ENCODE data around the gene XPNPEP1.

The XPNPEP1 gene

GRCh38 chr10:109947111-109947920 is 24.0 kb upstream of the XPNPEP1 start:
- no peak for DNase-seq

- DNase-seq, result no peak
Observed at GRCh38 chr10:109946680-109947079, 23.4 kb upstream of the XPNPEP1 start.

DNA sequence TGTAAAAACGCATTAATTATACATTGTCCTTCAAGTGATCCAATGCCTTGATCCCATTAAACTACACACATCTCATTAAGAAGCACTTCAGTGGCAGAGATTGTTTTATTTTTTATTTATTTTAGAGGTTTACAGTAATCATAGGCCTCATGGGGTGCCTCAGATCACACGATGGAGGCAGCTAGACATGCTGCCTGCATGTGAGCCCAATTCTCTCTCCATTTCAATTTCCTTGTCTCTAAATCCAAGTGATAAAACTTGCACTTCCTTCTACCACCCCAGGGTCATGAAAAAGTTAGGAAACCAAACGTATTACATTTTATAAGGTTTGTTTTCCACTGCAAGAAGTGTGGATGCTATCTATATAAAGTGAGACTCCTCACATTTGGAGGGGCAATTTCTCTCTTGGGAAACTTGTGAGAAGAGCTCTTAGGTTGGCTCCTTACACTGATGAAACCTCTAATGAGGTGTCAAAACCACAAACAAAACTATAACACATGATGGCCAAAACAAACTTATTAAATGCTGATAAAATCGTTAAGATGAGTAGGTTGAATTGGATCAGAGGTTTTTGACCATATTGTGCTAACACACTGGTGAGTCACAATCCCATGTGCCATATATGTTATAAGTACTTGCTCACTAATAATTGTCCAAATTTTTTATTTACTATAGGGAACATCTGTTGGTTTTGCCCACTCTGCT is 22.3 kb upstream of the XPNPEP1 start:
- DNase-seq, result no peak

DNA sequence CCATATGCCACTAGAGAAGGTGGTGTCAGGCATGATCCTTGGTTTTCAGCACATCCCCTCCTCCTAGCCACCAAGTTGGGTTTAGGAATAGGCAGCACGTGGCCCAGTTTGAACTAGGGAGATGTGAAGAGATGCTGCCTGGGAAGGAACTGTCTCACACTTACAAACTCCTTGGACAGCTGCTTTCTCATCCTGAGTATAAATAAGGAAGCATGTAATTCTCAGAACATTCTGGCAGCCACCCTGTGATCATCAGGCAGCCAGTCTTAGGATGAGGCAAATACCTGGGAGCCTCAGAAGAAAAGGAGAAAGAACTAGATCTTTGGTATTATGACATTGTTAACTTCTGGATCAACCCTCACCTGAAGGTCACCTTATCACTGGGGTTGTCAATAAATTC is 21.3 kb upstream of the XPNPEP1 start:
- no peak for DNase-seq

GRCh38 chr10:109941236-109941862 is 18.0 kb upstream of the XPNPEP1 start:
- DNase-seq, result no peak

GRCh38 chr10:109940553-109940952 is 17.2 kb upstream of the XPNPEP1 start:
- no peak for DNase-seq

GRCh38 chr10:109940117-109940516 is 16.8 kb upstream of the XPNPEP1 start:
- DNase-seq, result no peak

GRCh38 chr10:109939315-109939961 is 16.1 kb upstream of the XPNPEP1 start:
- DNase-seq, result no peak

DNA sequence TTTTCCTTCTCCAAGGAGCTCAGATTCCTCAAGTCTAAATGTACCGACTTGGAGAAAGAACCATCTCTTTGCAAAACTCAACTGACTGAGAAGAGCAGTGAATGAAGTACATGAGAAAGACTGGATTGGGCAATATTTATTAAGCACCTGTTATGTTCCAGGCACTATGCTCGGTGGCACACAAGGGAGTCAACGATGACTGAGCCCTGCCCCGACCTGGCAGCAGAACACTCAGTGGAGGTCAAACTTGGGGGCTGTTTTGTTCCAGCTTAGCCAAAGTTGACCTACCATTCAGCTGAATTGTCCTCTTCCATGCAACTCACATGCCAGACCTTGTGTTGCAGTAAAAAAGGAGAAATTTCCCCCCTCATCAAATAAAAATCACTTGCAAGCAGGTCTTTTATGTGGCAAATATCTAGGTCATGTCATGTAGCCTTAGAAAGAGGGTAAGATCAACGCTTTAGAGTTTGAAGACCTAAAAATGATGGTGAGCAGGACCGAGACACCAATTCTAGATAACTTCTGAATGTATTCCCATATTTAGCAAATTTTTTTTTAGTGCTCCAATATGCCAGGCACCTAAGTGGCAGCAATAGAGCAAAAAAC is 14.3 kb upstream of the XPNPEP1 start:
- DNase-seq, result no peak

GRCh38 chr10:109934958-109935793 is 11.9 kb upstream of the XPNPEP1 start:
- DNase-seq, result peak; percentile 19

DNA sequence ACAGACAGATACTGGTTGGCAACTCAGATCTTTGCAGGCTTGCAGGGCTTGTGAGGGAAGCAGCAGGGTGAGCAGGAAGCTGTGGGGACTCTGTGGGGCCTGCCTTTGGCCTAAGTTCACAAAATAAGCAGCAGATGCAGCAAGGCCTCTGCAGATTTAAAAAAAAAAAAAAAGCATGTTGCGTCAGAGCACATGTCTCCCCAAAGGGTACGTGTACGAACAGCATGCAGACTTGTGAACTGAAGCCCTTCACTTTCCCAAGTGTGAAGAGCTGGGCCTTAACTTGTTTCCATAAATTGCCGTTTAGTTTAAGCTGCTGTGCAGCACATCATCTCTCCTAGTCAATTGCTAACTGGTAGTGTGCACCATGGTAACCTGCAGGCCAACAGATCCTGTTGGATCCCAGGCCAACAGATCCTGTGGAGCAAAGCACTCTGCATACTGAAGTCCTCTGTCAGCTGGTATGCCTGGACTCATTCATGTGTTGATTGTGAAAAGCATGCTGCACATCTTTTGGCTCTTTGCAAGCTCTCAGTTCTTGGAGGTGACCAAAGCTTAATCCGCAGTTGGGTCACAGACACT is 10.8 kb upstream of the XPNPEP1 start:
- no peak for DNase-seq

GRCh38 chr10:109932968-109933367 is 9.7 kb upstream of the XPNPEP1 start:
- no peak for DNase-seq

- DNase-seq, result no peak
Observed at GRCh38 chr10:109932391-109932790, 9.1 kb upstream of the XPNPEP1 start.

GRCh38 chr10:109931163-109931562 is 7.9 kb upstream of the XPNPEP1 start:
- DNase-seq, result no peak

DNA sequence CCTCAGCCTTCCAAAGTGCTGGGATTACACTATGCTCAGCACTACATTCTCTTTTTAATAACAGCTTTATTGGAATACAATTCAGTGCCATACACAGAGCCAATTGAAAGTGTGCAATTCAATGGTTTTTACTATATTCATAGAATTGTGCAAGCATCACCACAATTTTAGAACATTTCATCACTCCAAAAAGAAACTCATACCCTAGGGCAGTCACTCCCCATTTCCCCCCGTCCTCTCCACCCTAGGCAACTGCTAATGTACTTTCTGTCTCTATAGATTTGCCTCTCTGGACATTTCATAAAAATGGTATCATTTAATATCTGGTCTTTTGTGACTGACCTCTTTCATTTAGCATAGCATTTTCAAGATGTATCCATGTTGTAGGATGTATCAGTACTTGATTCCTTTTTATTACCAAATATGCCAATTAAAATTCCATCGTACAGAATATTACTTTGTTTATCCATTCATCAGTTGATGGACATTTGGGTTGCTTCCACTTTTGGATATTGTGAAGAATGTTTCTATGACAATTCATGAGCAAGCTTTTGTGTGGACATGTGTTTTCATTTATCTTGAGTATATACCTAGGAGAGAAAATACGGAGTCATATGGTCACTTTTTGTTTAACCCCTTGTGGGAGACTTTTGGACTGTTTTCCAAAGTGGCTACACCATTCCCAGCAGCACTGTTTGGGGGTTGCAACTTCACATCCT is 6.3 kb upstream of the XPNPEP1 start:
- no peak for DNase-seq

- DNase-seq, result no peak
Observed at GRCh38 chr10:109928475-109928891, 5.2 kb upstream of the XPNPEP1 start.

- DNase-seq, result no peak
Observed at GRCh38 chr10:109926825-109927224, 3.5 kb upstream of the XPNPEP1 start.

DNA sequence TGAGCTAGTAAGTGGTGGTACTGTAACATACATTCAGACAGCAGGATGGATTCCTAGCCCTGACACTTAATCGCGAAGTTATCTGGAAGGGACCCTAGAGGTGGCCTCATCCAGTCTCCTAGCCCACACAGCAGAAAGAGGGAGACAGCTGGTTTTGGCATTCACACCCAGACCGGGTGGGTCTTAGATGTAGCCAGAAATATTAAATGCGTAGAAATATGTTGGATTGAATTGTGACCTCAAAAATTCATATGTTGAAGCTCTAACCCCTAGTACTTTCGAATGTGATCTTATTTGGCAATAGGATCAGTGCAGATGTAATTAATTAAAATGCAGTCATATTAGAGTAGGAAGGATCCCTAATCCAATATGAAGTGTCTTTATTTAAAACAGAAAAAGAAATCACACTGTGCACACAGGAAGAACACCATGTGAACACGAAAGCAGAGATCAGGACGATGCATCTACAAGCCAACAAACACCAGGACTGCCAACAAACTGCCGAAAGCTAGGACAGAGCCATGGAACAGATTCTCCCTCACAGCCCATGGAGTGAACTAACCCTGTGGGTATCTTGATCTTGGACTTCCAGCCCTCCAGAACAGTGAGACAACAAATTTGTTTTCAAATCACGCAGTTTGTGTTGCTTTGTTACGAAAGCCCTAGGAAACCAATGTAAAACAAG is 2.9 kb upstream of the XPNPEP1 start:
- no peak for DNase-seq

DNA sequence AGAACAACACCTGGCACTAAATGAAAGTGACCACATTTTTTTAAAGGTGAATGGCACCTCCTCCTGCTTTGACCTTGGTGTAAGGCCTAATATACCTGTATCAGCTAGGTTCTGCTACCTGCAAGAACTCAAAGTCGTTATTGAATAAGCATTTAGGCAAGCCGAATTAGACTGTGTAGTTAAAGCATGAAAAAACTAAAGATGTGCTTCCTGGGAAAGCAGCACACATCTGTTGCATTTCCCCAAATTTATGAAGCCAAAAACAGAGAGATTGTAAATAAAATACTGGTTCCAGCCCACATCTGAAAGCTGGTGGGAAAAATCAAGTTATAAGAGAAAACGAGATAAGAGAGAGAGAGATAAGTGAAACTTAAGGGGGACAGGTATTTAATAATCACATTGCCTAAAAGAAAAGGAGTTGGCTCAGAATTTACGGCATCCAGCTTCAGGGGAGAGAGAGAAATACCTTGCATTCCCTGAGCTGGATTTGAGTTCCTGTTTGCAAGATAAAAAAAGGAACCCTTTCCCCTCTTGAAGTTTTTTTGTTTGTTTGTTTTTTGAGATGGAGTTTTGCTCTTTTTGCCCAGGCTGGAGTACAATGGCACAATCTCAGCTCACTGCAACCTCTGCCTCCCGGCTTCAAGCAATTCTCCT is 1.8 kb upstream of the XPNPEP1 start:
- DNase-seq, result no peak

DNA sequence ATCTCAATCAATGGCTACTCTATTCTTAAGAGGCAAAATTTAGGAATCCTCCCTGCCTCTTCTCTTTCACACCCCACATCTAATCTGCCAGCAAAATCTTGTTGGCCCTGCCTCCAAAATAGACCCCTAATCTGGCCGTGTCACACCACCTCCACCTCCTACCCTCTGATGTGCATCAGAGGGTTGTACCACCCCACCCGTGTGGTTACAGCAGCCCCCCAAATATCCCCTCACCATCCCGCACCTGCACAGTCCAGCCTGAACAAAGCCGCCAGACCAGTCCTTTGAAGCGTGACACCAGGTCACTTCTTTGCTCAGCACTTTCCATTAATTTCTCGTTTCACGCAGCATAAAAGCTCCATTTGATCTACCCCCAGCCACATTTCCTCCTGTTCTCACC is 776 bp upstream of the XPNPEP1 start:
- DNase-seq, result no peak

Data from activated naive CD4-positive, alpha-beta T cell treated with anti-CD3 and anti-CD28 coated beads, Interleukin-2, amount 50 U/mL, for 16 hours (primary cell).